Measurements from ENCODE around the gene ASTN2. TPM values are rescaled to one million over a fixed set of nuclear protein-coding genes. Genes with fewer than 3 reads are reported as not detected.

Gene ASTN2
- total and polyA plus RNA-seq, 2 donors (not counting 3 experiments of a cell fraction or from before 2014, with no cell fraction given), result 1.0 to 1.9 TPM

GRCh38 chr9:116437411-116438370 is 977.2 kb downstream of the ASTN2 start:
- no peak overlapping the region for H3K9ac ChIP-seq (replicated peaks; ENCODE audit: extremely low read depth, insufficient read depth, low read length)
- no peaks in the 10 kb centered on the region for H3K4me1 ChIP-seq (ENCODE audit: control insufficient read depth, extremely low read depth, insufficient read depth, low read length)
- no TSS peak for BruUV-seq (replicated peaks)
- DNase-seq (ENCODE audit: low read depth, low spot score) (no peak), FAIRE-seq (no peak)
- no peaks in the 10 kb centered on the region for H4K20me1 ChIP-seq (replicated peaks; ENCODE audit: control insufficient read depth, extremely low read depth, insufficient read depth, low read length)
- no peaks in the 10 kb centered on the region for H3K79me2 ChIP-seq (ENCODE audit: control insufficient read depth, insufficient read depth, low read length)
- no peaks in the 10 kb centered on the region for H3K27me3 ChIP-seq (ENCODE audit: control insufficient read depth in 2 of 2, insufficient read depth in 2 of 2, low read length in 2 of 2)
- H3K27ac ChIP-seq (ENCODE audit: insufficient read depth, low read depth, low read length), result no peak overlapping the region
- CTCF ChIA-PET, result no interaction called here
- no peaks in the 10 kb centered on the region for H3K9me1 ChIP-seq (replicated peaks; ENCODE audit: control insufficient read depth, extremely low read depth, insufficient read depth, low read length)
- H2AFZ ChIP-seq (ENCODE audit: low read depth, low read length), result no peak overlapping the region
- H3K9me3 ChIP-seq (replicated peaks; ENCODE audit: control insufficient read depth, insufficient read depth, low read length), result no peaks in the 10 kb centered on the region
- H3K4me2 ChIP-seq (ENCODE audit: insufficient read depth, low read length), result no peak overlapping the region
- POLR2A ChIA-PET, result no interaction called here
- no peak overlapping the region for H3K4me3 ChIP-seq (replicated peaks in 1 of 3; ENCODE audit: insufficient read depth in 1 of 3, low read depth in 1 of 3, low read length in 3 of 3)
- no peaks in the 10 kb centered on the region for H3K36me3 ChIP-seq (ENCODE audit: control insufficient read depth in 2 of 2, extremely low read depth in 1 of 2, insufficient read depth in 2 of 2, low read length in 2 of 2)
- intact Hi-C loops (cut with micrococcal nuclease), result no loop called here
- TF ChIP-seq CTCF (IDR thresholded peaks at IDR 0.05; ENCODE audit: extremely low read depth in 1 of 2, insufficient read depth in 1 of 2, low read depth in 1 of 2, low read length in 2 of 2) (no peak), POLR2AphosphoS5 (IDR thresholded peaks at IDR 0.05; ENCODE audit: insufficient read depth, low read depth, low read length) (no peak), MYC (IDR thresholded peaks at IDR 0.05; ENCODE audit: low read depth, low read length) (no peak)
- dilution Hi-C loops (cut with MboI; ENCODE audit: extremely low pct_ligation_motif_present, low sequenced_read_pairs), result no loop called here

- Histone ChIP-seq H3K27ac (ENCODE audit: insufficient read depth, low read depth, low read length) (no peak overlapping the region), H3K36me3 (ENCODE audit: control insufficient read depth in 2 of 2, extremely low read depth in 1 of 2, insufficient read depth in 2 of 2, low read length in 2 of 2) (no peaks in the 10 kb centered on the region), H3K9me3 (replicated peaks; ENCODE audit: control insufficient read depth, insufficient read depth, low read length) (no peaks in the 10 kb centered on the region), H3K4me1 (ENCODE audit: control insufficient read depth, extremely low read depth, insufficient read depth, low read length) (no peaks in the 10 kb centered on the region), H3K9me1 (replicated peaks; ENCODE audit: control insufficient read depth, extremely low read depth, insufficient read depth, low read length) (no peaks in the 10 kb centered on the region), H3K4me3 (replicated peaks in 1 of 3; ENCODE audit: insufficient read depth in 1 of 3, low read depth in 1 of 3, low read length in 3 of 3) (no peak overlapping the region), H3K9ac (replicated peaks; ENCODE audit: extremely low read depth, insufficient read depth, low read length) (no peak overlapping the region), H4K20me1 (replicated peaks; ENCODE audit: control insufficient read depth, extremely low read depth, insufficient read depth, low read length) (no peaks in the 10 kb centered on the region), H3K4me2 (ENCODE audit: insufficient read depth, low read length) (no peak overlapping the region), H3K79me2 (ENCODE audit: control insufficient read depth, insufficient read depth, low read length) (no peaks in the 10 kb centered on the region), H3K27me3 (ENCODE audit: control insufficient read depth in 2 of 2, insufficient read depth in 2 of 2, low read length in 2 of 2) (no peaks in the 10 kb centered on the region), H2AFZ (ENCODE audit: low read depth, low read length) (no peak overlapping the region)
- BruUV-seq (replicated peaks), result no TSS peak
- no peak for TF ChIP-seq POLR2A (IDR thresholded peaks at IDR 0.05; ENCODE audit: low read depth, low read length)
- no peak for TF ChIP-seq GATA2 (IDR thresholded peaks at IDR 0.05; ENCODE audit: insufficient read depth, insufficient read length, low read depth, low read length)
- no peak for TF ChIP-seq JUN (IDR thresholded peaks at IDR 0.05; ENCODE audit: borderline replicate concordance, insufficient read depth, insufficient read length, low read depth)
- no peak for FAIRE-seq
- ChIA-PET POLR2A (no interaction called here), CTCF (no interaction called here)
- DNase-seq (ENCODE audit: low read depth, low spot score), result no peak
- intact Hi-C loops (cut with micrococcal nuclease) (no loop called here), dilution Hi-C loops (cut with MboI; ENCODE audit: extremely low pct_ligation_motif_present, low sequenced_read_pairs) (no loop called here)
Measured at GRCh38 chr9:116436121-116436520, 978.7 kb downstream of the ASTN2 start.

All from endothelial cell of umbilical vein (primary cell).